A549 (cell line): ENCODE results near the gene TPM4. TPM values are rescaled to one million over a fixed set of nuclear protein-coding genes. Genes with fewer than 3 reads are reported as not detected.

Experiments
- ATAC-seq, 2 experiments: fragments of 200-7000 bp in 1 of 2; fragments of >200 bp in 1 of 2; cut with Nextera tagmentation in 1 of 2; cut with Tn5 transposase in 1 of 2; 3 replicates each; pipeline versions ENCODE4 v1.8.0 to v1.9.1; 2018 to 2020; ENCODE audit warnings: mild to moderate bottlenecking in 1 of 2, moderate library complexity in 1 of 2
- CTCF ChIA-PET: fragments of 300-600 bp; sonication (Branson Sonifier 250); formaldehyde crosslinking; extraction: SDS; loops from one replicate; lab custom pipeline; 2021; ENCODE audit warnings: antibody characterized with exemption, inconsistent platforms; lab: Yijun Ruan, JAX
- POLR2A ChIA-PET: fragments of 350-600 bp; formaldehyde crosslinking; extraction: SDS; loops from one replicate; lab custom pipeline; 2021; ENCODE audit warnings: antibody characterized with exemption, inconsistent platforms; lab: Yijun Ruan, JAX
- DNase-seq, 2 experiments: peaks; one replicate each; pipeline versions ENCODE4 v3.0.0 to v3.0.0-alpha.2; 2011 to 2016; ENCODE audit warnings: low read depth in 1 of 2, low spot score in 1 of 2
- FAIRE-seq: peaks from 2 replicates; lab custom pipeline; 2011; peaks lifted over from hg19 to GRCh38; lab: Jason Lieb, UNC
- H3K27ac ChIP-seq, 2 experiments: fragments of >200 bp; sonication (Bioruptor Twin); formaldehyde crosslinking; 3 replicates each; pipeline ENCODE4 v1.5.1; 2016 to 2017
- H3K4me1 ChIP-seq: fragments of >200 bp; sonication (Bioruptor Twin); formaldehyde crosslinking; 3 replicates; pipeline ENCODE4 v1.6.1; 2016
- H3K4me2 ChIP-seq: fragments of >200 bp; sonication (Bioruptor Twin); formaldehyde crosslinking; 3 replicates; pipeline ENCODE4 v1.6.1; 2016
- H3K4me3 ChIP-seq: fragments of >200 bp; sonication (Bioruptor Twin); formaldehyde crosslinking; 3 replicates; pipeline ENCODE4 v1.5.1; 2016
- H3K9me3 ChIP-seq: fragments of >200 bp; sonication (Bioruptor Twin); formaldehyde crosslinking; 3 replicates; pipeline ENCODE4 v1.6.1; 2016
- BHLHE40 ChIP-seq: IDR thresholded peaks from 2 replicates; pipeline ENCODE4 v1.6.1; 2012; ENCODE audit warnings: low read depth, low read length, inconsistent platforms
- CHD2 ChIP-seq: fragments of 150-350 bp; IDR thresholded peaks from 2 replicates; pipeline ENCODE4 v1.6.1; 2014; ENCODE audit warnings: low read length; ENCODE audit not compliant: partially characterized antibody
- ESRRA ChIP-seq: fragments of 150-350 bp; IDR thresholded peaks from 2 replicates; pipeline ENCODE4 v1.6.1; 2014; ENCODE audit warnings: mild to moderate bottlenecking, low read length, borderline replicate concordance
- FOXS1 ChIP-seq: fragments of 250-450 bp; sonication (Bioruptor Pico); IDR thresholded peaks from 2 replicates; pipeline ENCODE4 v1.5.0; 2020; ENCODE audit warnings: mild to moderate bottlenecking, moderate library complexity
- JUN ChIP-seq, 2 experiments: fragments of >200 bp; sonication (Bioruptor Twin); formaldehyde crosslinking; IDR thresholded peaks; 2 replicates in 1 of 2; 3 replicates in 1 of 2; pipeline ENCODE4 v1.6.1; 2016 to 2017
- KDM5A ChIP-seq: fragments of 200-600 bp; sonication (generic); IDR thresholded peaks from 2 replicates; pipeline ENCODE4 v1.6.1; 2016; ENCODE audit warnings: antibody characterized with exemption, mild to moderate bottlenecking
- MAFK ChIP-seq: fragments of 450-650 bp; IDR thresholded peaks from 2 replicates; pipeline ENCODE4 v1.6.1; 2014; ENCODE audit not compliant: partially characterized antibody
- MYC ChIP-seq: IDR thresholded peaks from 2 replicates; pipeline ENCODE4 v1.6.1; 2012; ENCODE audit warnings: mild to moderate bottlenecking, inconsistent platforms, low read length, improper control_type of control experiment, borderline replicate concordance
- NR3C1 ChIP-seq: fragments of >200 bp; sonication (Bioruptor Twin); formaldehyde crosslinking; IDR thresholded peaks from 3 replicates; pipeline ENCODE4 v1.6.1; 2017
- POLR2A ChIP-seq: IDR thresholded peaks from 2 replicates; pipeline ENCODE4 v1.6.1; 2012; ENCODE audit warnings: mild to moderate bottlenecking, low read length
- RAD21 ChIP-seq, 2 experiments: fragments of >200 bp in 1 of 2; sonication (Bioruptor Twin) in 1 of 2; formaldehyde crosslinking in 1 of 2; IDR thresholded peaks in 1 of 2; conservative IDR thresholded peaks in 1 of 2; 2 replicates in 1 of 2; 3 replicates in 1 of 2; pipeline ENCODE4 v1.6.1; 2012 to 2018; ENCODE audit warnings: inconsistent platforms in 1 of 2
- RFX5 ChIP-seq: fragments of 450-650 bp; IDR thresholded peaks from 2 replicates; pipeline ENCODE4 v1.7.1; 2014; ENCODE audit warnings: antibody characterized with exemption, mild to moderate bottlenecking, moderate library complexity
- RNF2 ChIP-seq: fragments of 200-600 bp; sonication (generic); IDR thresholded peaks from 2 replicates; pipeline ENCODE4 v1.6.1; 2016; ENCODE audit warnings: low read depth, mild to moderate bottlenecking, antibody characterized with exemption, moderate library complexity, borderline replicate concordance
- ZFP36 ChIP-seq: fragments of 450-650 bp; IDR thresholded peaks from 2 replicates; pipeline ENCODE4 v1.6.1; 2014; ENCODE audit warnings: borderline replicate concordance; ENCODE audit not compliant: partially characterized antibody
- WGBS: methylation state at CpG from one replicate; pipeline ENCODE4 v1.1.6; 2017; ENCODE audit errors: missing lambda C conversion rate; 5-methylcytosine and 5-hydroxymethylcytosine counted together
- polyA plus RNA-seq, 4 experiments: library from polyadenylated mRNA; depleted of rRNA in 3 of 4; stranded (reverse); fragments of >200 nt; fragmentation: RNase III in 1 of 4; extraction: RNeasy Plus Mini Kit Qiagen cat#74134 plus additional on column Dnase treatment in 1 of 4; gene quantifications; 2 replicates in 3 of 4; 3 replicates in 1 of 4; pipeline ENCODE4 v1.2.3, GENCODE V29; 2011 to 2017
- TF ChIP-seq, protein P1 (sequence below): fragments of 250-450 bp; sonication (Bioruptor Pico); IDR thresholded peaks from 2 replicates; pipeline ENCODE4 v1.5.0; 2021; ENCODE audit warnings: mild to moderate bottlenecking, moderate library complexity, borderline replicate concordance
- TF ChIP-seq, protein P2 (sequence below): IDR thresholded peaks from 2 replicates; pipeline ENCODE4 v1.6.1; 2012; ENCODE audit warnings: low read depth, borderline replicate concordance
- TF ChIP-seq, protein P3 (sequence below): IDR thresholded peaks from 2 replicates; pipeline ENCODE4 v1.6.1; 2012
- TF ChIP-seq, protein P4 (sequence below): fragments of 450-650 bp; IDR thresholded peaks from 2 replicates; pipeline ENCODE4 v1.6.1; 2014; ENCODE audit warnings: antibody characterized with exemption
- TF ChIP-seq, protein P5 (sequence below): fragments of >200 bp; sonication (Bioruptor Twin); formaldehyde crosslinking; IDR thresholded peaks from 3 replicates; pipeline ENCODE4 v1.6.1; 2016

The TPM4 gene
- polyA plus RNA-seq, 2 of the 4 experiments (the other 2 are of a cell fraction), result 777 to 860 TPM

DNA sequence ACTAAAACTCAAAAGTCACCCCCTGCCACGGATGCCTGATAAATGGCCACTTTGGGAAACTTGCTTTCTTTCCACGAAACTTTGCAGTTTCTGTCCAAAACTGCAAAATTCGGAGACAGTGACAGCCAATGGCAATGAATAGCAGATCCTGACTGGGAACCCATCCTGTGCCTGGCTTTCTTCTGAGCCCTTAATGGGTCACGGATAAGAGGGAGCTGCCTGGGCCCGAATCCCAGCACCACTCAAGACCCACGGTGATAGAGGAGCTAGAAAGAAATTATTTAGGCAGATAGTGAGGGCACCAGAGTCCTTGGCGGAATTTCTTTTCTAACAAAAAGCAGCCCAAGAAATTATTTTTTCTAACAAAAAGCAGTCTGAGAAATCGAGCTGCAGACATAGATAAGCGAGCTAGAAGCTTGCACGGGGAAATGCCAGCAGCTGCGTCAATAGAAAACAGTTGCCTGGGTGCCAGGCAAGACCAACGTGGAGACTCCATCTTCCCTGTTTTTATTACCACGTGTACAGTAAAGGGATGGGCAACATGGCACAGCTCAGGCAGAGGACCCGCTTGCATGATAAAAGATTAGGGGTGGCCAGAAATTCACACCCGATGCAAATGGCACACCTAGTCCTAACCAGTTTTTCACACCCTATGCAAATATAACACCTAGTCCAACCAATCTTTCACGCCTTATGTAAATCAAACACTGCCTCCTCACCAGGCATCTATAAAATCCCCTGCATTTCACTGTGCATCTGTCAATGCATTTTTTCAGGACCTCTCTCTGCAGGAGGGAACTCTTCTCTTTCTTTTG, 60.1 kb downstream of the TPM4 start:
- Histone ChIP-seq H3K4me1 (no peaks in the 10 kb centered on the region), H3K9me3 (no peaks in the 10 kb centered on the region), H3K27ac (no peak overlapping the region), H3K4me2 (no peak overlapping the region), H3K4me3 (no peak overlapping the region)
- CTCF ChIA-PET, result interaction anchor here (1.0 to 1.1 kb wide), 2 partner anchors 8 to 10 kb away, joined by 3 to 5 read pairs; partner anchors contain the start of gene HSH2D
- no peak for TF ChIP-seq BHLHE40
- TF ChIP-seq, protein P1, sequence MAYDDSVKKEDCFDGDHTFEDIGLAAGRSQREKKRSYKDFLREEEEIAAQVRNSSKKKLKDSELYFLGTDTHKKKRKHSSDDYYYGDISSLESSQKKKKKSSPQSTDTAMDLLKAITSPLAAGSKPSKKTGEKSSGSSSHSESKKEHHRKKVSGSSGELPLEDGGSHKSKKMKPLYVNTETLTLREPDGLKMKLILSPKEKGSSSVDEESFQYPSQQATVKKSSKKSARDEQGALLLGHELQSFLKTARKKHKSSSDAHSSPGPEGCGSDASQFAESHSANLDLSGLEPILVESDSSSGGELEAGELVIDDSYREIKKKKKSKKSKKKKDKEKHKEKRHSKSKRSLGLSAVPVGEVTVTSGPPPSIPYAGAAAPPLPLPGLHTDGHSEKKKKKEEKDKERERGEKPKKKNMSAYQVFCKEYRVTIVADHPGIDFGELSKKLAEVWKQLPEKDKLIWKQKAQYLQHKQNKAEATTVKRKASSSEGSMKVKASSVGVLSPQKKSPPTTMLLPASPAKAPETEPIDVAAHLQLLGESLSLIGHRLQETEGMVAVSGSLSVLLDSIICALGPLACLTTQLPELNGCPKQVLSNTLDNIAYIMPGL (CRISPR knock-in tag), result no peak
- no peak for TF ChIP-seq FOXS1 (CRISPR knock-in tag)
- no peak for TF ChIP-seq KDM5A
- no peak for TF ChIP-seq RNF2
- TF ChIP-seq, protein P2, sequence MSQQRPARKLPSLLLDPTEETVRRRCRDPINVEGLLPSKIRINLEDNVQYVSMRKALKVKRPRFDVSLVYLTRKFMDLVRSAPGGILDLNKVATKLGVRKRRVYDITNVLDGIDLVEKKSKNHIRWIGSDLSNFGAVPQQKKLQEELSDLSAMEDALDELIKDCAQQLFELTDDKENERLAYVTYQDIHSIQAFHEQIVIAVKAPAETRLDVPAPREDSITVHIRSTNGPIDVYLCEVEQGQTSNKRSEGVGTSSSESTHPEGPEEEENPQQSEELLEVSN, result no peak
- TF ChIP-seq RFX5, result no peak
- no peak for TF ChIP-seq CHD2
- no peak for TF ChIP-seq RAD21 (conservative IDR thresholded peaks at IDR 0.05 in 1 of 2, IDR thresholded peaks at IDR 0.05 in 1 of 2)
- no peak for TF ChIP-seq MYC
- TF ChIP-seq MAFK, result no peak
- TF ChIP-seq NR3C1, result no peak
- no peak for TF ChIP-seq JUN (IDR thresholded peaks at IDR 0.05)
- no peak for TF ChIP-seq ESRRA
- TF ChIP-seq, protein P3, sequence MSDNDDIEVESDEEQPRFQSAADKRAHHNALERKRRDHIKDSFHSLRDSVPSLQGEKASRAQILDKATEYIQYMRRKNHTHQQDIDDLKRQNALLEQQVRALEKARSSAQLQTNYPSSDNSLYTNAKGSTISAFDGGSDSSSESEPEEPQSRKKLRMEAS, result no peak
- no peak for TF ChIP-seq POLR2A
- no peak for TF ChIP-seq ZFP36
- TF ChIP-seq, protein P4, sequence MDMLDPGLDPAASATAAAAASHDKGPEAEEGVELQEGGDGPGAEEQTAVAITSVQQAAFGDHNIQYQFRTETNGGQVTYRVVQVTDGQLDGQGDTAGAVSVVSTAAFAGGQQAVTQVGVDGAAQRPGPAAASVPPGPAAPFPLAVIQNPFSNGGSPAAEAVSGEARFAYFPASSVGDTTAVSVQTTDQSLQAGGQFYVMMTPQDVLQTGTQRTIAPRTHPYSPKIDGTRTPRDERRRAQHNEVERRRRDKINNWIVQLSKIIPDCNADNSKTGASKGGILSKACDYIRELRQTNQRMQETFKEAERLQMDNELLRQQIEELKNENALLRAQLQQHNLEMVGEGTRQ, result no peak
- TF ChIP-seq, protein P5, sequence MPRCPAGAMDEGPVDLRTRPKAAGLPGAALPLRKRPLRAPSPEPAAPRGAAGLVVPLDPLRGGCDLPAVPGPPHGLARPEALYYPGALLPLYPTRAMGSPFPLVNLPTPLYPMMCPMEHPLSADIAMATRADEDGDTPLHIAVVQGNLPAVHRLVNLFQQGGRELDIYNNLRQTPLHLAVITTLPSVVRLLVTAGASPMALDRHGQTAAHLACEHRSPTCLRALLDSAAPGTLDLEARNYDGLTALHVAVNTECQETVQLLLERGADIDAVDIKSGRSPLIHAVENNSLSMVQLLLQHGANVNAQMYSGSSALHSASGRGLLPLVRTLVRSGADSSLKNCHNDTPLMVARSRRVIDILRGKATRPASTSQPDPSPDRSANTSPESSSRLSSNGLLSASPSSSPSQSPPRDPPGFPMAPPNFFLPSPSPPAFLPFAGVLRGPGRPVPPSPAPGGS, result no peak
- ATAC-seq (no peak; a peak in 1 of 6 replicates), DNase-seq (no peak), FAIRE-seq (no peak)
- 62% methylated on average over 16 of the region's 16 CpGs for WGBS
- POLR2A ChIA-PET, result no interaction called here

DNA sequence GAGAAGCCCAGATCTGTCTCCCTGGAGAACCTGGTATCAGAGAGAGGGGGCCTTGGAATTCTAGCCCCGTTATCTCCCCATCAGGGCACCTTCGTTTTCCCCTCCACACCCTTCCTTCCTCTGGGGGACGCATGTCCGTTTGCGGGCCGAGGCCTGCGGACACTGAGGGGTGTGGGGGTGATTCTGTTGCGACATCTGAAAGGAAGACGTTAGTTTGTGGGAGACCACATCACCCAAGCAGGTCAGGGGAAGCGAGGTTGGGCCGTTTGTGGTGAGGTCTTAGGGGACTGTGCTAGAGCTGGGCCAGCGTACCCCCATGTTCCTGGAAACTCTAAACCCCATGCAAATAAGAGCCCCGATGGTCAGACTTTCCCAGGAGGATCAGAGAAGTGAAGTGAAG, 63.5 kb downstream of the TPM4 start:
- H3K27ac ChIP-seq, result no peak overlapping the region
- no peak for ATAC-seq
- ChIA-PET CTCF (interaction anchor here (0.7 to 1.4 kb wide), 2 partner anchors 14 kb away, joined by 3 to 4 read pairs; no protein-coding TSS in a partner anchor), POLR2A (interaction anchor here (0.6 kb wide), 1 partner anchor 1629 kb away, joined by 3 read pairs; no protein-coding TSS in a partner anchor)
- TF ChIP-seq, protein P1 (CRISPR knock-in tag), result no peak
- no peak overlapping the region for H3K4me3 ChIP-seq
- H3K4me2 ChIP-seq, result no peak overlapping the region
- no peaks in the 10 kb centered on the region for H3K9me3 ChIP-seq
- FAIRE-seq, result no peak
- 82% methylated on average over 13 of the region's 13 CpGs for WGBS
- no peaks in the 10 kb centered on the region for H3K4me1 ChIP-seq
- no peak for DNase-seq
